HG03159 (cell line): ENCODE measurements around the gene TLN1.
A peak's percentile ranks its signal among the peaks of the same experiment; 100 is the strongest.

Source experiments
- ATAC-seq: cut with Tn5 transposase; IDR thresholded peaks from one replicate; pipeline ENCODE4 v1.9.1; 2021; ENCODE audit warnings: mild to moderate bottlenecking, moderate library complexity; ENCODE audit not compliant: unreplicated experiment

The TLN1 gene

GRCh38 chr9:35665471-35665818, 66.5 kb downstream of the TLN1 start:
- ATAC-seq = no peak

GRCh38 chr9:35664531-35665470, 67.2 kb downstream of the TLN1 start, which contains the start of gene ARHGEF39:
ARHGEF39 (minus strand) TSS chr9:35665195; CDS start chr9:35665169, 26 bp downstream.
- peak; percentile 66 for ATAC-seq

- no peak for ATAC-seq
Measured at GRCh38 chr9:35662437-35662836, 69.6 kb downstream of the TLN1 start.

- no peak for ATAC-seq
Measured at GRCh38 chr9:35661756-35662350, 70.1 kb downstream of the TLN1 start.

- no peak for ATAC-seq
Measured at GRCh38 chr9:35660966-35661415, 71.0 kb downstream of the TLN1 start.

- ATAC-seq = no peak
Measured at GRCh38 chr9:35659340-35659739, 72.7 kb downstream of the TLN1 start.

GRCh38 chr9:35658968-35659220, 73.1 kb downstream of the TLN1 start:
- ATAC-seq = no peak

GRCh38 chr9:35658137-35658967, 73.6 kb downstream of the TLN1 start, which contains the start of gene CCDC107:
CCDC107 (plus strand) TSS chr9:35658292; CDS start chr9:35658380, 88 bp downstream.
- ATAC-seq = peak; percentile 61

- ATAC-seq = peak; percentile 79
Measured at GRCh38 chr9:35657546-35658136, 74.4 kb downstream of the TLN1 start, which contains the start of gene RMRP. RMRP (minus strand) TSS chr9:35658019.

GRCh38 chr9:35656831-35657545, 75.0 kb downstream of the TLN1 start:
- no peak for ATAC-seq

- no peak for ATAC-seq
Measured at GRCh38 chr9:35656348-35656747, 75.6 kb downstream of the TLN1 start.

GRCh38 chr9:35653611-35654010, 78.4 kb downstream of the TLN1 start:
- no peak for ATAC-seq

- no peak for ATAC-seq
Measured at GRCh38 chr9:35652829-35653209, 79.2 kb downstream of the TLN1 start.

GRCh38 chr9:35651956-35652828, 79.8 kb downstream of the TLN1 start:
- no peak for ATAC-seq

GRCh38 chr9:35650341-35651158, 81.4 kb downstream of the TLN1 start, which contains the start of gene SIT1:
SIT1 (minus strand) TSS chr9:35650931; CDS start chr9:35650853, 78 bp downstream.
- ATAC-seq = no peak

- ATAC-seq = no peak
Measured at GRCh38 chr9:35649431-35650340, 82.3 kb downstream of the TLN1 start.
